Hematopoietic multipotent progenitor cell treated with erythropoietin and hydrocortisone succinate and interleukin-3 and kit ligand, for 17 days (in vitro differentiated cells): ENCODE results near the gene EXD3.

Experiments
- DNase-seq: peaks from one replicate; pipeline ENCODE4 v3.0.0-alpha.2; 2015; ENCODE audit warnings: low spot score

EXD3 gene

DNA sequence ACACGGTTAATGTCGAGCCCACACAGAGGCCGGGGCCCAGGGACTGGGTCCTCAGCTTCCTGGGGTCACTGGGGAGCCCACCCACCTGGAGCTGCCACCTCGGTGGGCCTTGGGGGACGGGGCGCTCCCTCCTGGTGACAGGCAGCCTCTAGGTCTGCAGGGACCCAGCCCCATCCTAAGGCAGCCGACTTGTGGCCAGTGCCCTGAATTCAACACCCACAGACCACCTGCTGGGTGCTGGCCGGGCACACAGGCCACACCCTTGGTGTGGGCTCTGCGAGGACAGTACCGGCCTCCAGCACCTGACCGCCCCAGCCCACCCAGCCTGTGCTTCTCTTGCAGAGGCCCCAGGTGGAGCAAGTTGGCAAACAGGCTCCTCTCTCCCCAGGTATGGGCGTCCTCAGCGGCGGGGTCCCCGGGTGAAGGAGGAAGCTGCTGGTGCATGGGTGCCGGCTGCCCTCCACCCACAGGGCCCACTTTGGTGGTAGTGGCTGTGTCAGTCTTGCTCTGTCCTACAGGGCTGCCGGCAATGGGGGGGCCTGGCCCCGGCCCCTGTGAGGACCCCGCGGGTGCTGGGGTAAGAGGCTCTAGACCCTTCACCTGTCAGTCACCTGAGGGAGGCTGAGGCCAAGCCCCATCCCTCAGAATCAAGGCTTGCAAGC is 9.9 kb upstream of the EXD3 start:
- no peak for DNase-seq

DNA sequence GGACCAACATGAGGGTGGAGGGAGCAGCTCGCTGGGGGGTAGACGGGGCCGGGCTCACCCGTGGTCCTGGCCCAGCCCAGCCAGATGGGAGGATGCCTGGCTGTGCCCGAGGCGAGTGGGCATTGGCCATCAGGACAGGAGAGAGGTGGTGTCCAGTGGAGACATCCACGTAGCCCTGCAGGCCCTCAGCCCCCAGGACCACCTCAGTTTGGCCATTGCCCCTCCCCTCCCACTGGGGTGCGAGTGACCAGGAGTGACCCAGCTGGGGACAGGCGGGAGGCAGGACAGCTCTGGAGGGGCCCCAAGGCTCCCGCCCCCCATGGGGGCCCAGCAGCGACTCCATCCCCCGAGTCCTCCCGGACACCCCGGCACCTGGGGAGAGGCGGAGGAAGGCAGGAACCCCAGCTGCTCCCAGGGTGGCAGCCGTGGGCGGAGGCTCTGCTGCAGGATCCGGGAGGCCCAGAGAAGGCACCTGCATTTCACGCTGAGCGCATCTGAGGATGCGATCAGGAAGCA is 8.5 kb upstream of the EXD3 start:
- DNase-seq, result no peak

DNA sequence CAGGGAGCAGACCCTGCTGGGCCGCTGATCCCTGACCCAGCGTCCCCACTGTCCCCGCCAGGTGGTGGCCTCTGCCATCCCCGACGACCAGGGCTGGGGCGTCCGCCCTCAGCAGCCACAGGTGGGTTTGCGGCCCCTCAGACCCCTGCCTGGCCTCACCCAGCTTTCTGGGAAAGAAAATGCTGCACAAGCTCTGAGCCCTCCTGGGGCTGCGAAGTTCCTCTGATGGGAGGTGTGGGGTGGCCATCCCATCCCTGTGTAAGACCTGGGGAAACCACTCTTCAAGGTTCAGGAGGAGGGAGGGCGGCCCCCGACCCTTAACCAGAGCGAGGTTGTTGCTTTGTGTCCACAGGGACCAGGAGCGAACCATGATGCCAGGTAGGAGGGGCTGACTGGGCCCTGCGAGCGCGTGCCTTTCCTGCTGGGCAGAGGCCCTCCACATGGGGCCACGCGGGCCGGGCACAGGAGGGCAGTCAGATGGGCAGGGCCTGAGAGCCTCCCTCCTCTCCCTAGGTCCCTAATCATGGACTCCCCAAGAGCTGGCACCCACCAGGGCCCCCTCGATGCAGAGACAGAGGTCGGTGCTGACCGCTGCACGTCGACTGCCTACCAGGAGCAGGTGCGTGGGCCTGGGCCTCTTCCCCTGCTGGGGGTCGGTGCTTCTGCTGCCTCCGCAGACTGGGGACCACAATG is 7.9 kb upstream of the EXD3 start:
- DNase-seq, result no peak

DNA sequence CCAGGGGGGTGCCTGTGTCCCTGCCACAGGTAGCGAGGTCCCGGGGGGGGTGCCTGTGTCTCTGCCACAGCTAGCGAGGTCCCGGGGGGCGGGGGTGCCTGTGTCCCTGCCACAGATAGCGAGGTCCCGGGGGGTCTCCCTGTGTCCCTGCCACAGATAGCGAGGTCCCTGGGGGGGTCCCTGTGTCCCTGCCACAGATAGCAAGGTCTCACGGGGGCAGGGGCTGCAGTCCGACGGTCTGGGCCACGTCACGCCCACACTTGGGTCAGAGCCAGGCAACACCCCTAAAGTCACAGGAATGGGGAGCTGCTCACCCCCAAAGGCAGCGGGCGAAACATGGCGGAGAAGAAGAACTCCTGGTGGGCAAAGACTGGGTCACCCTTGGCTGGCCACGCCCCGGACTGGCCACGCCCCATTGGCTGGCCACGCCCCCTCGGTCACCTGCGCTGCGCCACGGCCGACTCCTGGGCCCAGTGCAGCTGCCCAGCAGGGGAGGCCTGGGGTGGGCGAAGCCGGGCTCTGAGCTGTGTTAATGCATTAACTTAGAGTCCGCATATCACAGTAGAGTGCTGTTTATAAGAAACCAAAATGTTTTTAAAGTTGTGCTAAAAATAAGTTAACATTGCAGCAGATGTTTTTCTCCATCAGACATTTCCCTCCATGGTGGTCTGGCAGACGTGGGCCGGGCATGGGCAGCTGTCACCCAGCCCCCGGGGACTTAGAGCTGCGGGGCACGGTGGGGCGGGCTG is 7.2 kb upstream of the EXD3 start:
- no peak for DNase-seq

DNA sequence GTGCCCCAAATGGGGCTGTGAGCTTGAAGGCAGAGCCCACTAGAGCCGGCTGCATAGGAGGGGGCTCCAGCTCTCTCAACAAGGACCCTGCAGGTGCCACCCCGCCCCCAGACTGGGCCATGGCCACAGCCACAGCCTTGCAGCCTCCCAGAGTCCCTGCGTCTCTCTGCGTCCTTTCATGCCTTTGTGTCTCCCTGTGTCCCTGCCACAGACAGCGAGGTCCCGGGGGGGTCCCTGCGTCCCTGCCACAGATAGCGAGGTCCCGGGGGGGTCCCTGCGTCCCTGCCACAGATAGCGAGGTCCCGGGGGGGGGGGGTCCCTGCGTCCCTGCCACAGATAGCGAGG is 6.6 kb upstream of the EXD3 start:
- no peak for DNase-seq

DNA sequence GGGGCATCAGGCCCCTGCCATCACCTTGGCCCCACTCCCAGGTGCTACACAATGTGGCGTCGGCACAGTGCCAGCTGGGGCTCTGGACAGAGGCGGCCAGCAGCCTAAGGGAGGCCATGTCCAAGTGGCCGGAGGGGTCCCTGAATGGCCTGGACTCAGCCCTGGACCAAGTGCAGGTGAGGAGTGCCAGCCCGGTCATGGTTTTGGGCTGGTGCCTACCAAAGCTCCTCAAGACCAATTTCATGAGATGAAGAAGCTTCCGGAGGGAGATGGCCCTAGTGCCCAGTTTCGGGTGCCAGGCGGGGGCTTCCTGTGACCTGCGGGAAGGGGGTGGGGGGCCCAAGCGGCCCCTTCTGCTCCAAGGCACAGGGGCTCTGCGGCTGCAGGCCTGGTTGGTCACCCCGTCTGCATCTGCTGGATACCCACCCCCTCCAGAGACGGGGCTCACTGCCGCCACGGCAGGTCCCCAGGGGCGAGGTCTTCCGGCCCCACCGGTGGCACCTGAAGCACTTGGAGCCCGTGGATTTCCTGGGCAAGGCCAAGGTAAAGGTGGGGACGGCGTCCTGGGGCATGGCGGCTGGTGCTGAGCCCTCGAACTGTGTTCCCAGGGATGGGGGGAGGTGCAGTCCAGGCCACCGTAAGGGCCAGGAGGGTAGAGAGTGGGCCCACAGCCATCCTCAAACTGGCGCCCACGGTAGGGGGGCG is 6.0 kb upstream of the EXD3 start:
- DNase-seq, result no peak

DNA sequence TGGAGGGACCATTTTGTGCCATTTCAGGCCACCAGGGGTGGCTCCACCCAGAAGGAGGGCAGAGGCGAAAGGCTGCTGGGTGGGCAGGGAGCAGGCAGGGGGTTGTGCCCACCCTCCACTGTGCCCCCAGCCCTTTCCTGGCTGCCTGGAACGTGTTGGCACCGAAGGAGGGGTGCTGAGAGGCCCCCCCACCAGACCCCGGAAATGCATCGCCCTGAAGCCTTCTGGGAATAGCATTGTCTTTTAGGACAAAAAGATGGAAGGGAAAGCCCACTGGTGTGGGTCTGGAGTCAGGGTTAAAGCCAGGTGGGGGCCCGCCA is 5.3 kb upstream of the EXD3 start:
- no peak for DNase-seq

DNA sequence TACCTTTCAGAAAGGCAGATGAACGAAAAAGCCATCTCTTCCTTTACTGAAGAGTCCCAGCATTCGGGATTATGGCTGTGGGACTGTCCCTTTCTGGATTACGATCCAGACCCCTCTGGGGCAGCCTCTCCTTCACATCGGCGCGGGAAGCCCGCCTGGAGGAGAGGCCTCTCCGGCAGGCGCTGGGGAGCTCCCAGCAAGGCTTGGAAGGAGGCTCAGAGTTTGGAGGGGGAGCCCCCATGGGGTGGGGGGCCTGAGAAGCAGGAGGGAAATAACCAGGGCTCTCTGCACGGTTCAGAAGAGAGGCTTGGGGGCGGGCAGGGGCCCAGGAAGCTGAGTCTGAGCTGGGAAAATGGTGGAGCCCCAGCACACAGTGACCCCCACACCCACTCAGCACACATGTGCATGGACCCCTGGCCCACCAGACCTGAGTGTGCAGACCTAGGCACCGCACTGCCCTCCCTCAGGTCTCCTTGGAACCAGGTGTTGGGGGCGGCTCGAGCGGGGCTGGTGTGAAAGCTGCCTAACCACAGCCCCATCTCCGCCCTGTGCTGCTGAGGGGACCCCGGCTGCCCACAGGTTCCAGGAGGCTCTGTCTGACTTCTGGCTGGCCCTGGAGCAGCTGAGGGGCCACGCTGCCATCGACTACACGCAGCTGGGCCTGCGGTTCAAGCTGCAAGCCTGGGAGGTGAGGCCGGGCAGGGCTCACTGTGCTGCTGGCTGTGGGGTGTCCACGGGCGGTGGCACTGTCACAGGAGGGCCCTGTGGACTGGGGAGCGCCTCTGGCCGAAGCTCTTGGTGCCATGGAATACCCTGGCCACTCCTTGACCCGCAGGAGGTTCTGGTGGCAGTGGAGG is 4.7 kb upstream of the EXD3 start:
- no peak for DNase-seq

DNA sequence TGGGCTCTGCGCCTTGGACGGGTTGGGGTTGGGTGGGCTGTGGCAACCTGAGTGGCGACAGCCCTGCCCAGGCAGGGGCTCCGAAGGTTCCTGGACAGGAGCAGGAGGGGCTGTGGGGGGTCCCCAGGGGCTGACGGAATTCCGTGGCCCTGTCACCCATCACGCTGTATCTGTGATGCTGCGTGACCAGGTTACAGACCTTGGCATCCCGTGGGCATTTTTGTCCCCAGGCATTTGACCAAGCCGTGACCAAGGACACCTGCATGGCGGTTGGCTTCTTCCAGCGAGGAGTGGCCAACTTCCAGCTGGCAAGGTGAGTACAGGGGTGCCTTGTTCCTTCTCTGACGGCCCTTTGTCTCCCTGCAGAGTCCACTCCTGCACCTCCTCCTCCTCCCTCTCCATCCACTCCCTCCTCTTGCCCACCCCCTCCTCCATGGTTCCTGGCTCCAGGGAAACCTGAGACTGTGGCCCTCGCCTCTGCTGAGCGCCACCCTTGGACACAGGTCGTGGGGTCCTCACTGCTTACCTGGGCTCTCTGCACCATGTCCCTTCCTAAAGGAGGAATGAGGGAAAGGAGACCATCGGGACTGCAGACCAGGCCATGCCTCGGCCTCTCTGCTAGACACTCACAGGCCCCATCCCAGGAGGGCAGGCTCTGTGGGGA is 3.2 kb upstream of the EXD3 start:
- no peak for DNase-seq

DNA sequence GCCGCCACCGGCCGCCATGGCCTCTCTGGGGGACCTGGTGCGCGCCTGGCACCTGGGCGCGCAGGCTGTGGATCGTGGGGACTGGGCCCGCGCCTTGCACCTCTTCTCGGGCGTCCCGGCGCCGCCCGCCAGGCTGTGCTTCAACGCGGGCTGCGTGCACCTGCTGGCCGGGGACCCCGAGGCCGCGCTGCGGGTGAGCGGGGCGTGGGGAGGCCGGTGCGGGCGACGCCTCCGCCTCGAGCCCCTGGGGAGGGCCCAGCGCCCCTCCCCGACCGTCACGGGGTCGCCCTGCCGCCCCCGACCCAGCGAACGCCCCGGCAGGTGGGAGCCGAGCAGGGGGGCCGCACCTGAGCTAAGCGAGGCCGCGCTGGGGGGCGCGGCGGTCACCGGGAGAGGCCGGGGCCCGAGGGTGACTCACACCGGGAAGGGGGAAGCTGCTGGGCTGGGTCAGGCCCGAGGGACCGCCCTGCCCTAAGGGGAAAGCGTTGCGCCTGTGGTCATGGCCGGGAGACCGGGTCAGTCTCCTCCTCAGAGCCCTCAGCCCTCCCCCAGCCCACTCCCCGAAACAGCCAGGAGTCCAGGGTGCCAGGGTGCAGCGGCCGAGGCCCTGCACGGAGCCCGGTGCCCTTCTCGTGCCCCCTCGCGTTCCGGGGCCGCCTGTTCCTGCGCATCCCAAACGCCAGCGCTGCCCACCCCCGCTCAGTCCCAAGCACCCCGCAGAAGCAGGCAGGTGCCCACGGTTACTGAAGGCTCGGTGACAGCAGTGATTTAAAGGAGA is 741 bp upstream of the EXD3 start:
- DNase-seq, result no peak

DNA sequence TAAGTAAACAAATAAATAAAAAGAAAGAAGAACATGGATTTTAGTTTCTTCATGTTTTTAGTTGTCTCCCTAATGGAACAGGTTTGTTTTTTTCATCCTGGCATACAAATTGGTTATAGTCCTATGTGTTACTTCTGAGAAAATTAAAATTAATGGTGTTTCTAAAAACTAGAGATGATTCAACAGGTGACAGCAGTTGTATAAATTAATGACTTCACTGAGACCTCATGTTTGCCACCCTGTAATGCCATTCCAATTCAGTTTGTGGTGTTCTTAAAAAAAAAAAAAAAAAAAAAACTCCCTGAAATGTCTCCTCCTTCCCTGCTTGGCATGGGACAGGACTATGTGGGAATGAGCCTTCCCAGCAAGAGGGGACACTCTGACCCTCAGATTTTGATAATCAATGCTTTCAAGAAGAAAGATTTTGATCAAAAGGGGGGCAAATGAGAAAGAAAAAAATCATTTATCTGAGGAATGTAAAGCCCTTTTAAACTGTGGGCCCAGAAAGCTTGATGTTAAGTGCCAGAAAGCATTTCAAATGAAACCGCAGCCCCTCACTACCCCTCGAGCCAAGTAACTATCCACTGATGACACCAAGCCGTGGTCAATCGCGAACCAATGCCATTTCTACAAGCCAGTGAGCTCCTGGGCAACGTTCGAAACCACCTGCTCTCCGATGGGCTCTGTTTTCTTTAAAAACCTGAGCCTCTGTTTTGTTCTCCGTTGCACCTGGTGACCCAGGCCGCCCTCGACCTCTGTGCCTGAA is 941 bp downstream of the EXD3 start:
- DNase-seq, result no peak

DNA sequence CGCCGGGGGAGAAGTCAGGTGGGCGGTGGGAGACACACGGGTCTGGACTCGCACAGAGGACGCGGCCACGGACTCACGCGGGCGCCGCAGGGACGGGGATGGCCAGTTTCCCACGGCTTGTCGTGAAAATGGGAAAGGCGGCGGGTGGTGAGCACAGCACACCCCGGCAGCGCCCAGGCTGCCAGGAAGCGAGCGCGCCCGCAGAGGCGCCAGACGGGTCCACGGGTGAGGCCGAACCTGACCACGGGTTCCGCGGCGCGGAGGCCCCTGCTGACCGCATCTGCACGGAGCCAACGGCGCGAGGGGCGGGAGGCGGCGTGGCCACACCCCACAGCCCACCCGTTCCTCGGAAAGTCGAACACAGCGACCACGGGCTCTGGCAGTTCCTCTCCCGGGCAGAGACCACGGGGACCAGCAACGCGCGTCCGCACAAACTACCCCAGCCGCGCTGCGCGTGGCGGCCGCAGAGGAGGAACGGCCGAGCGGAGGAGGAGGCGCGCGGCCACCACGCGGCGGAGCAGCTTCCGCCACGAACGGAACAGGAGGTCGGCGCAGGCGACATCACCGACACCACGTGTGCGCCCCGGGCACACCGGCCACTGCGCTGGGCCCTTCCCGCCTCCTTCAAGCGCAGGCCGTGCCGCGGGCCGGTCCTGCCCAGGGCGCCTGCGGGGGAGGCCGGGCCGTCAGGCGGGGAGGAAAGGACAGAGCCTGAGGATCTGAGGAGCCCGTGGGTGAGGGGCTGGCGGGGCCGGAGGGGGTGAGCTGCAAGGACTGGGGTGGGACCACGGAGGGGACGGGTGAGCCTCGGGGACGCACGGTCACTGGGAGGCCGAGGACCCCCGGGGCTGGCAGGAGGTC is 5.6 kb downstream of the EXD3 start:
- no peak for DNase-seq

DNA sequence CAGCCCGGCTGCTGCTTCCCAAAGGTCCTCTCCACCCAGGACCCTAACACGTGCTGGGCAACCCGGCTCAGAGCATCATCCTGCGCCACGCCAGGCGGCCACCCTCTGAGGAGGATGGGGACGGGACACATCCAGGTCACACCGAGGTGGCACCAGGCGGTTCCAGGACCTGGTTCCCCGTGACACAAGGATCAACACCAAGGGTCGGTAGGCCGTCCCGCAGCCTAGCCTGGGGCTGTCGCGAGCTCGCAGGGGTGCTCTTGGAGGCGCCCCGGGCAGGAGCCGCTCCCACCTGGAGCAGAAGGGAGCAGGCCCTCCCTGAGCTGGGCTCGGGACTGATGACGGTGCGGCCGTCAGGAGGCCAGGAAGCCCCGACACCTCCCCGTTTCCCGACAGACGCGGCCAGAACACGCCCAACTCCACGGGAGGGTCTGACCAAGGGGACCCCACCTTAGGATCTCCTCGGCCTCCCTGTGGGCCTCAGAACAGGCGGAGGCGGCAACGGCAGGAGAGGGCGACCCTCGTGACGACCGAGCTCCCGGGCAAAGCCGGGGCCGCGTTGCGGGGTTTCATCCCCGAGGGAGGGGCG is 6.3 kb downstream of the EXD3 start:
- DNase-seq, result no peak

DNA sequence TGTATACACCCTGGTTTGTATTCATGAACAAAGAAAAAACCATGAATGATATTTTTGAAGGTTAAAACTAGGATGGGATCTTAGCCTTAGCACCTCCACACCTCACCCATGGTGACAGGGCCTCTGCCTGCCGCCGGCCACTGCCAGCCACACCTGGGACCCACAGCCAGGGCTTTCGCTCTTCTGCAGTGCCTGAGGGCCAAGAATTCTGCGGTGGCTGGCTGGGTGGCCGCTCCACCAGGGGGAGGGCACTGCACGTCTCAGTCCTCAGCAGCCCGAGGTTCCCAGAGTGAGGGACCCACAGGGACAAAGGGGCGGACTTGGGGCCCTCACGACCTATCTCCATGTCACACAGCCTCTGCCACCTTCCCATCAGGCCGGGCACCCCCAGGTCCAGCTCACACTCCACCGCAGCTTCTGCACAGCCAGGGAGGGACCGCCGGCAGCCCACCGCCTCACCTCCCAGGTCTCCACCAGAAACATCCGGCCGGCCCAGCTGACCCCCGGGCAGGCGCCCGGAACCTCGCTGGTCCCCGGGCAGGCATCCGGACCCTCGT is 6.9 kb downstream of the EXD3 start:
- DNase-seq, result no peak

DNA sequence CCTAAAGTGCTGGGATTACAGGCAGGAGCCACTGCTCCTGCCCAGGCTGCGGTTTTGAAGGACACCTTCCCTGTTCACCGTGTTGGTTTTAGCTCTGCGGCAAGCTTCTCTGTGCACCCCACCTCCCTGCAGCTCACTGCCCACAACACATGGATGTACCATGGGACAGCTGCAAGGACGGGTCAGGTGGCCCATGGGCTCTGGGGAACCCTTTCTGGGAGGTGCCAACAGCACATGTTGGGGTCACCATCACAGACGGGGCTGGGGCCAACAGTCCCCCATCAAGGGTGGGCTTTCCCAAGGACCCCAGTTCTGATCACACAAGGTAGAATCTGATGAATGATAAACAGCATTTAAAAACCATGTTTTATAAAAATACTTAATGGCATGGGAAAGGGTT is 7.5 kb downstream of the EXD3 start:
- DNase-seq, result no peak

DNA sequence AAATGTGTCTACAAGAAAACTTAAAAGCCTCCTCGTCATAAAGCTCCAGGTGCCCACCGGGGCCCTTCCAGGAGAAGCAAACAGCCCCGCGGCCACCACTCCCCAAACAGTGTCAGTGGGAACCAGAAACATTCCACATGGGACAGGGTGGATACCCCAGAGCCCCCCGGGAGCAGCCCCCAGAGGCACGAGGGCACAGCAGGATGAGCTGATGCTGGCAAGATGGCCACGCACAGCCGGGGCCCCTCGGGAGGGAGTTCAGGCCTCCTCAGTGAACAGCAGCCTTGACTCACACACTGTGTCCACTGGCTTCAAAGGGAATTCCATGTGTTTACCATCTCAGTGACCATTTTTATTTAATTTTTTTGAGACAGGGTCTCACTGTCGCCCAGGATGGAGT is 10.5 kb downstream of the EXD3 start:
- no peak for DNase-seq

DNA sequence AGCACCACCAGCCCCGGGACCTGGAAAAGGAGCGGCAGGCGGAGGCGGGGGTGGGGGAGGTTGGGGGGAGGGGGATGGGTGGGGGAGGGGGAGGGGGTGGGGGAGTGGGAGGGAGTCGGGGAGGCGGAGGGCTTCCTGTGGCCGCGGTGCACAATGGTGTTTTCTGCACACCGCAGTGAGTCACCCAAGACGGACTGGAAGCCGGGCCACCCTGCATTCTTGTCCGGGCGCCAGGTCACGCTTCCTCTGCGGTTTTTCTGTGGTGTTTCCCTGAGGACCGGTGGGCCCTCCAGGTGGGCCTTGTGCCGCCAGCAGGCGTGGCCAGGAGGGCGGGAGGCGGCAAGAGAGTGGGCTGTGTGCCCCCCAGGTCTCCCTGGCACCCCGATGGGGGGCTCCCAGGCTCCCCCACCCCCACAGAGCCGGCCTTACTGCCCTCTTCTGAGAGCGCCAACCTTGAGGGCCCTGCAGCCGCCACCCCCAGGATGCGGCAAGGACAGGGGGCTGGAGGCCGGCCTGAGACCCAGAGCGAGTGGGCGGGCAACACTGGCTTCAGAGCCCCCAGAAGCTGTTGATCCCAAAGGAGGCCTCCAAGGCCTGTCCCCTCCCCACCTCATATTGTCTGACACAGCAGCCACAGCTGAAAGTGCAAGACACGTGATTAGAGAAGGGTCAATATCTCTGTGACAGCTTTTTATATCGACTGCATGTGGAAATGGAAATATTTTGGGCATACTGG is 11.1 kb downstream of the EXD3 start:
- no peak for DNase-seq
